A673 (cell line): ENCODE results near the gene CFHR1.

ENCODE experiments used
- CTCF ChIP-seq: fragments of 300-800, 200-600 bp; sonication (generic); conservative IDR thresholded peaks from 2 replicates; pipeline ENCODE4 v1.5.1; 2017; ENCODE audit warnings: low read depth, mild to moderate bottlenecking, antibody characterized with exemption, low read length, moderate library complexity, mixed read lengths
- EZH2 ChIP-seq: fragments of 200-600 bp; sonication (generic); IDR thresholded peaks from 2 replicates; pipeline ENCODE4 v1.6.1; 2017; ENCODE audit warnings: borderline replicate concordance, low read depth, mild to moderate bottlenecking, mixed read lengths, antibody characterized with exemption, low read length; ENCODE audit not compliant: poor library complexity, severe bottlenecking

- TF ChIP-seq CTCF (no peak), EZH2 (no peak)
Measured at GRCh38 chr1:196774175-196774574, 45.4 kb upstream of the CFHR1 start.
